Mesendoderm (in vitro differentiated cells): ENCODE measurements around the gene RPP40.
A peak's percentile ranks its signal among the peaks of the same experiment; 100 is the strongest.

ENCODE experiments used
- DNase-seq: peaks from one replicate; pipeline ENCODE4 v3.0.0; 2013
- H2AK5ac ChIP-seq: 2 replicates; pipeline ENCODE4 v1.6.1; 2013; ENCODE audit warnings: low read length, inconsistent platforms
- H2BK120ac ChIP-seq: 2 replicates; pipeline ENCODE4 v1.6.1; 2013; ENCODE audit warnings: low read depth, mild to moderate bottlenecking, low read length, moderate library complexity, mixed read lengths
- H2BK15ac ChIP-seq: replicated peaks from 2 replicates; pipeline ENCODE4 v1.6.1; 2013; ENCODE audit warnings: low read depth, mild to moderate bottlenecking, moderate library complexity
- H2BK5ac ChIP-seq: 2 replicates; pipeline ENCODE4 v1.6.1; 2013; ENCODE audit warnings: low read length, inconsistent platforms
- H3K18ac ChIP-seq: 2 replicates; pipeline ENCODE4 v1.6.1; 2013; ENCODE audit warnings: mild to moderate bottlenecking, low read length, mixed read lengths
- H3K23ac ChIP-seq: one replicate; pipeline ENCODE4 v1.6.1; 2013; ENCODE audit warnings: low read length
- H3K27ac ChIP-seq: 2 replicates; pipeline ENCODE4 v1.5.1; 2013; ENCODE audit warnings: low read depth, mild to moderate bottlenecking, inconsistent platforms, low read length, moderate library complexity
- H3K27me3 ChIP-seq: 2 replicates; pipeline ENCODE4 v1.6.1; 2013; ENCODE audit warnings: low read length, control low read depth, mild to moderate bottlenecking, inconsistent platforms; ENCODE audit not compliant: insufficient read depth, poor library complexity
- H3K36me3 ChIP-seq: 2 replicates; pipeline ENCODE4 v1.6.1; 2013; ENCODE audit warnings: low read length, inconsistent platforms; ENCODE audit not compliant: control insufficient read depth, insufficient read depth
- H3K4ac ChIP-seq: one replicate; pipeline ENCODE4 v1.6.1; 2013; ENCODE audit warnings: low read depth, mild to moderate bottlenecking, low read length, moderate library complexity
- H3K4me1 ChIP-seq: 2 replicates; pipeline ENCODE4 v1.6.1; 2013; ENCODE audit warnings: low read depth, low read length, inconsistent platforms; ENCODE audit not compliant: control insufficient read depth
- H3K4me2 ChIP-seq: 2 replicates; pipeline ENCODE4 v1.6.1; 2013; ENCODE audit warnings: low read length
- H3K4me3 ChIP-seq: 2 replicates; pipeline ENCODE4 v1.5.1; 2013; ENCODE audit warnings: mild to moderate bottlenecking, low read length
- H3K56ac ChIP-seq: one replicate; pipeline ENCODE4 v1.6.1; 2013; ENCODE audit warnings: low read length
- H3K79me1 ChIP-seq: 2 replicates; pipeline ENCODE4 v1.6.1; 2013; ENCODE audit warnings: low read length, inconsistent platforms
- H3K79me2 ChIP-seq: 2 replicates; pipeline ENCODE4 v1.6.1; 2013; ENCODE audit warnings: mild to moderate bottlenecking, low read length; ENCODE audit not compliant: control insufficient read depth, insufficient read depth
- H3K9ac ChIP-seq: 2 replicates; pipeline ENCODE4 v1.6.1; 2013; ENCODE audit warnings: low read length, inconsistent platforms
- H4K5ac ChIP-seq: one replicate; pipeline ENCODE4 v1.6.1; 2013; ENCODE audit warnings: low read length
- H4K8ac ChIP-seq: one replicate; pipeline ENCODE4 v1.6.1; 2013; ENCODE audit warnings: low read depth, mild to moderate bottlenecking, control low read depth, low read length, moderate library complexity
- WGBS: extraction: QIAGEN DNeasy Blood & Tissue Kit; methylation state at CpG from one replicate; pipeline ENCODE4 v1.1.7; 2013; ENCODE audit warnings: low lambda C conversion rate, missing lambda C conversion rate; ENCODE audit not compliant: insufficient coverage; ENCODE audit errors: extremely low coverage; 5-methylcytosine and 5-hydroxymethylcytosine counted together

The RPP40 gene

DNA sequence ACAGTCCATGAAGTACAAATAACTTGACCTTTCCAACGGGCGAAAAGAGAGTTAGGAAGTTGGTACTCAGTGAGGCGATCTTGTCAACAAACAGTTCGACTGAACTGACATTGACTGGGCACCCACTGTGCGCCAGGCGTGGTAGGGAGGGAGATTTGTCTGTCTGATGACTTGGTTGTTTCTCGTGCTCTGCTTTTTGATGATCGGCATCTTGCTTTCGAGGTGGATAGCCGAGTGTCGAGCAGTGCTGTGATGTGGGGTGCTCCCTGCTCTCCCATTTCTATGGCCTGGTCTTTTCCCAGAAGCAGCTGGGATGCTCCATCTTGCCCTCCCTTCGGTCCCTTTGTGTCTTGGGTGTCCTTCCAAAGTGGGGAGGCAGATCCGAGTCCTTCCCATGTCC lies 30.4 kb downstream of the RPP40 start:
- no peaks in the 10 kb centered on the region for H3K27me3 ChIP-seq
- H3K27ac ChIP-seq = no peak overlapping the region
- H3K79me2 ChIP-seq = no peaks in the 10 kb centered on the region
- H2AK5ac ChIP-seq = no peak overlapping the region
- H3K4ac ChIP-seq = no peak overlapping the region
- WGBS = no CpG with 5 or more reads among the region's 13 CpGs
- no peak overlapping the region for H3K56ac ChIP-seq
- H3K4me1 ChIP-seq = no peaks in the 10 kb centered on the region
- H3K4me2 ChIP-seq = no peak overlapping the region
- DNase-seq = no peak
- no peak overlapping the region for H2BK15ac ChIP-seq
- H3K36me3 ChIP-seq = no peaks in the 10 kb centered on the region
- no peak overlapping the region for H4K8ac ChIP-seq
- no peak overlapping the region for H3K4me3 ChIP-seq
- H3K23ac ChIP-seq = no peak overlapping the region
- H2BK5ac ChIP-seq = no peak overlapping the region
- no peak overlapping the region for H4K5ac ChIP-seq
- no peak overlapping the region for H3K9ac ChIP-seq
- no peak overlapping the region for H3K18ac ChIP-seq
- no peaks in the 10 kb centered on the region for H3K79me1 ChIP-seq
- no peak overlapping the region for H2BK120ac ChIP-seq

DNA sequence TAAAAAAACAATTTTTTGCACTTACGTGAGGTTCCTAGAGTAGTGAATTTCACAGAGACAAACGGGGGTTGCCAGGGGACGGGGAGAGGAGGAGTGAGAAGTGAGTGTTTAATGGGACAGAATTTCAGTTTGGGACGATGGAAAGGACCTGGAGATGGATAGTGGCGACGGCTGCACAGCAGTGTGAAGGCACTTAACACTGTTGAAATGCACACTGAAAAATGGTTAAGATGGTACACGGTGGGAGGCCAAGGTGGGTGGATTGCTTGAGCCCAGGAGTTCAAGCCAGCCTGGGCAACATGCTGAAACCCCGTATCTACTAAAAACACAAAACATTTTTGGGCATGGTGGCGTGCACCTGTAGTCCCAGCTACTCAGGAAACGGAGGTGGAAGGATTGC lies 31.4 kb downstream of the RPP40 start:
- H3K27me3 ChIP-seq = no peaks in the 10 kb centered on the region
- no peak overlapping the region for H2AK5ac ChIP-seq
- no peak for DNase-seq
- H3K4me2 ChIP-seq = no peak overlapping the region
- H2BK15ac ChIP-seq = no peak overlapping the region
- H3K4me1 ChIP-seq = no peaks in the 10 kb centered on the region
- WGBS = no CpG with 5 or more reads among the region's 10 CpGs
- no peak overlapping the region for H3K23ac ChIP-seq
- no peak overlapping the region for H4K5ac ChIP-seq
- no peak overlapping the region for H3K4me3 ChIP-seq
- H3K79me1 ChIP-seq = no peaks in the 10 kb centered on the region
- H3K4ac ChIP-seq = no peak overlapping the region
- H2BK120ac ChIP-seq = no peak overlapping the region
- H3K18ac ChIP-seq = no peak overlapping the region
- no peak overlapping the region for H3K56ac ChIP-seq
- no peak overlapping the region for H2BK5ac ChIP-seq
- no peaks in the 10 kb centered on the region for H3K79me2 ChIP-seq
- no peak overlapping the region for H3K27ac ChIP-seq
- no peak overlapping the region for H4K8ac ChIP-seq
- H3K9ac ChIP-seq = no peak overlapping the region
- H3K36me3 ChIP-seq = no peaks in the 10 kb centered on the region

DNA sequence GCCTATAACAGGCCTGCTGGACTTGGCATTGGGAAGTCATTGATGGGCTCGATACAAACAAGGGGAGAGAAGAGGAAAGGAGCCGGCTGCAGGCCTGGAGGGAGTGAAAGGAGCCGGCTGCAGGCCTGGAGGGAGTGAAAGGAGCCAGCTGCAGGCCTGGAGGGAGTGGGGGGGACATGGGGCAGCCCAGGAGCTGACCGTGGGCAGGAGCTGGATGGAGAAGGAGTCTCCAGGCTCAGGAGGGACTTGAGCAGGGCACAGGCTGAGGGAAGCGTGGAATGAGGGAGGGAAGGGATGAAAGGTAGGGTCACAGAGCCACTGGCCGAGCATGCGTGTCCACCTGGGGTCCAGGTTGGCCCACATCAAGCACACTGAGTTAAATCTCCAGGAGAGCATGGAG lies 32.0 kb downstream of the RPP40 start:
- Histone ChIP-seq H3K4ac (no peak overlapping the region), H3K9ac (no peak overlapping the region), H3K79me2 (no peaks in the 10 kb centered on the region), H2BK15ac (no peak overlapping the region), H2AK5ac (no peak overlapping the region), H3K27me3 (no peaks in the 10 kb centered on the region), H3K23ac (no peak overlapping the region), H2BK5ac (no peak overlapping the region), H3K4me2 (no peak overlapping the region), H2BK120ac (no peak overlapping the region), H3K79me1 (no peaks in the 10 kb centered on the region), H3K27ac (no peak overlapping the region), H3K4me1 (no peaks in the 10 kb centered on the region), H3K36me3 (no peaks in the 10 kb centered on the region), H3K4me3 (no peak overlapping the region), H4K5ac (no peak overlapping the region), H4K8ac (no peak overlapping the region), H3K56ac (peak overlapping the region; percentile 17), H3K18ac (no peak overlapping the region)
- no peak for DNase-seq
- WGBS = no CpG with 5 or more reads among the region's 7 CpGs

DNA sequence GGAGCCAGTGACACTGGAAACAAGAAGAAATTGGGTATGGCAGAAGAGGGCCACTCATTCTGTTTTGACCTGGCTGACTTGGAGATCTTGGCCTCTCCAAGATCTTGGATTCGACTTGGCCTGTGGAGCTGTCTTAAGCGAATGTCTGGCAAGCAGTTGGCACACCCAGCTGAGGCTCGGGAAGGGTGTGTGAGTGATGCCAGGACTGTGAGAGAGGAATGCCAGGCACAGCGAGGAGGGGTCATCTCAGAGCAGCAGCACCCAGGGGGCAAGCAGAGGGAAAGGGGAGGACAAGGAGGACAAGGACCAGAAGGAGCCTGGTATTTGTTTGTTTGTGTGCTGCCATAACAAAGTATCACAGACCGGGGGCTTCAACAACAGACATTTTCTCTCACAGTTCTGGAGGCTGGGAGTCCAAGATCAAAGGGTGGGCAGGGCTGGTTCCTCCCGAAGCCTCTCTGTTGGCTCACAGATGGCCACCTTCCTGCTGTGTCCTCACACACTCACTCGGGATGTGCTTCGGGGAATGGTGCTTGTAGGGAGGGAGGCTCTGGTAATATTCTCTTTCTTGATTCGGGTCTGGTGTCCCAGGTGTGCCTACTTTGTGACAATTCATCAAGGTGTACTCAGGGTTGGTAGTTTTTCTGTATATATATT lies 33.0 kb downstream of the RPP40 start:
- H2BK15ac ChIP-seq = no peak overlapping the region
- H3K4me3 ChIP-seq = no peak overlapping the region
- H3K4ac ChIP-seq = no peak overlapping the region
- no peak overlapping the region for H2BK120ac ChIP-seq
- no peak overlapping the region for H3K4me2 ChIP-seq
- H3K27me3 ChIP-seq = no peaks in the 10 kb centered on the region
- no peak overlapping the region for H2BK5ac ChIP-seq
- H4K5ac ChIP-seq = no peak overlapping the region
- H3K4me1 ChIP-seq = no peaks in the 10 kb centered on the region
- no peak overlapping the region for H3K18ac ChIP-seq
- H2AK5ac ChIP-seq = no peak overlapping the region
- no peaks in the 10 kb centered on the region for H3K36me3 ChIP-seq
- H3K79me2 ChIP-seq = no peaks in the 10 kb centered on the region
- H3K23ac ChIP-seq = no peak overlapping the region
- H3K9ac ChIP-seq = no peak overlapping the region
- no peak overlapping the region for H3K56ac ChIP-seq
- no CpG with 5 or more reads among the region's 9 CpGs for whole genome bisulfite sequencing
- H3K27ac ChIP-seq = no peak overlapping the region
- H3K79me1 ChIP-seq = no peaks in the 10 kb centered on the region
- H4K8ac ChIP-seq = no peak overlapping the region
- DNase-seq = no peak

DNA sequence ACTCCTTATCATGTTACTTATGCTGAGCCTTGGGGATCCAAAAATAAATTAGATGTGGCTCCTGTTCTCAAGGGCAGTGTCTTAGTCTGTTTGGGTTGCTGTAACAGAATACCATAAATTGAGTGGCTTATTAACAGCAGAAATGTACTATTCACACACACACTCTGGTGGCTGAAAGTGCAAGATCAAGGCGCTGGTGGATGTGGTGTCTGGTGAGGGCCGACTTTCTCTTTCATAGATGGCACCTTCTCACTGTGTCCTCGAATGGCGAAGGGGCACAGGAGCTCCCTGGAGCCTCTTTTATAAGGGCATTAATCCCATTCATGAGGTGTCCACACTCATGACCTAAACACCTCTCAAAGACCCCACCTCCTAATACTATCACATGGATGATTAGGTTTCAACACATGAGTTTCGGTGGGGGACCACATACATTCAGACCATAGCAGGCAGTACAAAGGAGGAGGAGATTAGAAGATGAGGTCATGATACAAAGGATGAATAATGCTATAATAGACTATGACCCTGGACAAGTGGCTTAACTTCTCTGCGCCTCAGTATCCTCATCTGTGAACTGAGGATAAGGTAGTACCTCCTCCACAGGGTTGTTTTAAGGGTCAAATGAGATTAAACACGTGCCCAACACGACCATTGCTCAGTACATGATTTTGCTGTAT lies 34.1 kb downstream of the RPP40 start:
- Histone ChIP-seq H3K27ac (no peak overlapping the region), H3K9ac (no peak overlapping the region), H4K5ac (no peak overlapping the region), H3K23ac (no peak overlapping the region), H3K79me2 (no peaks in the 10 kb centered on the region), H3K4ac (no peak overlapping the region), H3K4me1 (no peaks in the 10 kb centered on the region), H4K8ac (no peak overlapping the region), H3K27me3 (no peaks in the 10 kb centered on the region), H2BK15ac (no peak overlapping the region), H3K36me3 (no peaks in the 10 kb centered on the region), H2BK120ac (no peak overlapping the region), H3K4me2 (no peak overlapping the region), H3K4me3 (no peak overlapping the region), H2BK5ac (no peak overlapping the region), H2AK5ac (no peak overlapping the region), H3K79me1 (no peaks in the 10 kb centered on the region), H3K56ac (no peak overlapping the region), H3K18ac (no peak overlapping the region)
- DNase-seq = no peak
- no CpG with 5 or more reads among the region's 8 CpGs for WGBS
